Measurements from ENCODE around the gene SUPT6H.

GRCh38 chr17:28735242-28735722 lies 73.3 kb downstream of the SUPT6H start:
- TF ChIP-seq CTCF (IDR thresholded peaks at IDR 0.05) (no peak), EZH2 (IDR thresholded peaks at IDR 0.05) (no peak), EZH2phosphoT487 (IDR thresholded peaks at IDR 0.05) (no peak)

All from neural progenitor cell (in vitro differentiated cells).